K562 (cell line): ENCODE results near the gene PEX13. TPM values are rescaled to one million over a fixed set of nuclear protein-coding genes. Genes with fewer than 3 reads are reported as not detected.

Source experiments
- BMI1 ChIP-seq: fragments of 150-350 bp; IDR thresholded peaks from 2 replicates; pipeline ENCODE4 v1.6.1; 2014; ENCODE audit warnings: low read length
- ELK3 ChIP-seq: fragments of 450-650 bp; formaldehyde crosslinking; IDR thresholded peaks from 2 replicates; pipeline ENCODE4 v1.4.0; 2020; ENCODE audit warnings: mild to moderate bottlenecking
- FOXA1 ChIP-seq: fragments of 450-650 bp; IDR thresholded peaks from 2 replicates; pipeline ENCODE4 v1.6.1; 2016; ENCODE audit warnings: mild to moderate bottlenecking, borderline replicate concordance
- HDAC2 ChIP-seq: fragments of 450-650 bp; IDR thresholded peaks from 2 replicates; pipeline ENCODE4 v1.6.1; 2016; ENCODE audit warnings: mild to moderate bottlenecking
- HNRNPLL ChIP-seq: fragments of 200-400 bp; formaldehyde crosslinking; IDR thresholded peaks from 2 replicates; pipeline ENCODE4 v1.6.1; 2017; ENCODE audit warnings: low read length, low read depth, mild to moderate bottlenecking; ENCODE audit not compliant: poor library complexity, severe bottlenecking
- KHSRP ChIP-seq: fragments of 450-650 bp; IDR thresholded peaks from 2 replicates; pipeline ENCODE4 v1.6.1; 2017
- MYNN ChIP-seq, 2 experiments: sonication (generic); formaldehyde crosslinking in 1 of 2; IDR thresholded peaks; 2 replicates each; pipeline versions ENCODE4 v1.5.0 to v1.6.1; 2016 to 2020; ENCODE audit warnings: antibody characterized with exemption in 1 of 2, missing genetic modification reagents in 1 of 2
- NCOR1 ChIP-seq: fragments of 450-650 bp; IDR thresholded peaks from 2 replicates; pipeline ENCODE4 v1.6.1; 2016; ENCODE audit warnings: mild to moderate bottlenecking, moderate library complexity
- NR4A1 ChIP-seq, 2 experiments: fragments of 250-450 bp in 1 of 2; fragments of 450-650 bp in 1 of 2; sonication (Bioruptor Pico) in 1 of 2; IDR thresholded peaks; 2 replicates each; pipeline versions ENCODE4 v1.4.0 to v1.6.1; 2016 to 2020; ENCODE audit warnings: mild to moderate bottlenecking in 2 of 2, missing compliant biosample characterization in 1 of 2, missing genetic modification characterization in 1 of 2, moderate library complexity in 1 of 2
- PHF8 ChIP-seq: fragments of 200-600 bp; sonication (generic); IDR thresholded peaks from 2 replicates; pipeline ENCODE4 v1.6.1; 2012; ENCODE audit warnings: mixed run types, mild to moderate bottlenecking, inconsistent platforms, low read length, moderate library complexity, borderline replicate concordance
- RBFOX2 ChIP-seq: fragments of 200-400 bp; formaldehyde crosslinking; IDR thresholded peaks from 2 replicates; pipeline ENCODE4 v1.6.1; 2017; ENCODE audit warnings: low read depth, mild to moderate bottlenecking, low read length, moderate library complexity
- RCOR1 ChIP-seq, 2 experiments: IDR thresholded peaks; 2 replicates each; pipeline ENCODE4 v1.6.1; 2012; ENCODE audit warnings: low read depth in 2 of 2, low read length in 2 of 2, borderline replicate concordance in 1 of 2, improper control_type of control experiment in 1 of 2
- SIX5 ChIP-seq, 2 experiments: IDR thresholded peaks; 2 replicates each; pipeline ENCODE4 v1.6.1; 2011; ENCODE audit warnings: low read length in 2 of 2, borderline replicate concordance in 1 of 2, low read depth in 1 of 2, mild to moderate bottlenecking in 1 of 2, moderate library complexity in 1 of 2; ENCODE audit not compliant: insufficient read depth in 1 of 2
- TAF1 ChIP-seq: IDR thresholded peaks from 2 replicates; pipeline ENCODE4 v1.6.1; 2011; ENCODE audit warnings: mild to moderate bottlenecking, low read length, moderate library complexity; ENCODE audit not compliant: insufficient read depth, control insufficient read depth, severe bottlenecking; ENCODE audit errors: extremely low read depth
- TCF3 ChIP-seq: sonication (generic); formaldehyde crosslinking; IDR thresholded peaks from 2 replicates; pipeline ENCODE4 v1.4.0; 2020; ENCODE audit warnings: mild to moderate bottlenecking, missing genetic modification reagents
- ZEB2 ChIP-seq: fragments of 450-650 bp; IDR thresholded peaks from 2 replicates; pipeline ENCODE4 v1.6.1; 2016
- ZNF239 ChIP-seq: fragments of 250-450 bp; sonication (Bioruptor Pico); IDR thresholded peaks from 2 replicates; pipeline ENCODE4 v1.4.0; 2020; ENCODE audit warnings: mild to moderate bottlenecking
- ZNF277 ChIP-seq: fragments of 250-450 bp; sonication (Bioruptor Pico); IDR thresholded peaks from 2 replicates; pipeline ENCODE4 v1.8.0; 2022; ENCODE audit warnings: inconsistent platforms, mild to moderate bottlenecking, moderate library complexity, borderline replicate concordance
- ZZZ3 ChIP-seq: fragments of 450-650 bp; IDR thresholded peaks from 2 replicates; pipeline ENCODE4 v1.6.1; 2016; ENCODE audit warnings: antibody characterized with exemption, mild to moderate bottlenecking, moderate library complexity
- polyA plus RNA-seq, 8 experiments: library from polyadenylated mRNA; depleted of rRNA in 4 of 8; stranded (reverse) in 5 of 8; unstranded in 3 of 8; fragments of >200 nt; fragmentation: Nextera tagmentation in 2 of 8; fragmentation: Illumina TruSeq in 1 of 8; extraction: Ambion mirVana in 2 of 8; extraction: Trizol in 1 of 8; gene quantifications; 2 replicates each; pipeline versions ENCODE4 v1.2.1 to v1.2.3, GENCODE V29; 2011 to 2014; ENCODE audit warnings: inconsistent platforms in 1 of 8, missing spikeins in 1 of 8
- total RNA-seq, 7 experiments: library from RNA; depleted of rRNA in 6 of 7; stranded (reverse); fragments of >200 nt in 6 of 7; fragmentation: Illumina TruSeq in 2 of 7; extraction: Trizol in 2 of 7; gene quantifications; 2 replicates each; pipeline versions ENCODE4 v1.2.1 to v1.2.3, GENCODE V29; 2011 to 2021; ENCODE audit warnings: low replicate concordance in 1 of 7

Gene PEX13
- total and polyA plus RNA-seq, 9 of the 15 experiments (the other 6 are each of a cell fraction or from before 2014, with no cell fraction given) = 4.0 to 30.4 (median 18.8) TPM

GRCh38 chr2:61017003-61017555 is 441 bp upstream of the PEX13 start (continued):
- TF ChIP-seq ZNF277 (no peak), HNRNPLL (peak; percentile 48), RBFOX2 (no peak), ZEB2 (peak; percentile 99), SIX5 (IDR thresholded peaks at IDR 0.05; ENCODE audit: borderline replicate concordance in 1 of 2, insufficient read depth in 1 of 2, low read depth in 1 of 2, low read length in 2 of 2) (peak; percentile 61 to 76), TCF3 (CRISPR knock-in tag) (no peak), FOXA1 (no peak), TAF1 (peak; percentile 82), ELK3 (CRISPR knock-in tag) (no peak), KHSRP (no peak), MYNN (IDR thresholded peaks at IDR 0.05) (0 out of 2 replicates have a peak, but pooled peaks have one; percentile 24), MYNN (CRISPR knock-in tag; IDR thresholded peaks at IDR 0.05) (no peak), ZNF239 (CRISPR knock-in tag) (no peak), BMI1 (0 out of 2 replicates have a peak, but pooled peaks have one; percentile 32), PHF8 (peak; percentile 80), RCOR1 (IDR thresholded peaks at IDR 0.05; ENCODE audit: borderline replicate concordance in 1 of 2, low read depth in 2 of 2, low read length in 2 of 2) (no peak), ZZZ3 (peak; percentile 70), NCOR1 (peak; percentile 35; the same call in 1 of the 2 replicates), NR4A1 (CRISPR knock-in tag; IDR thresholded peaks at IDR 0.05) (no peak), NR4A1 (tag; IDR thresholded peaks at IDR 0.05) (peak; percentile 49; the same call in 1 of the 2 replicates), HDAC2 (peak; percentile 95)
